Endometrium (tissue), 2 donors: ENCODE data around the gene GMDS.

ENCODE experiments used
- FAIRE-seq: peaks from 2 replicates; lab custom pipeline; 2012; peaks lifted over from hg19 to GRCh38; lab: Jason Lieb, UNC
- donor health status: control.
- donor health status: control.

The GMDS gene

DNA sequence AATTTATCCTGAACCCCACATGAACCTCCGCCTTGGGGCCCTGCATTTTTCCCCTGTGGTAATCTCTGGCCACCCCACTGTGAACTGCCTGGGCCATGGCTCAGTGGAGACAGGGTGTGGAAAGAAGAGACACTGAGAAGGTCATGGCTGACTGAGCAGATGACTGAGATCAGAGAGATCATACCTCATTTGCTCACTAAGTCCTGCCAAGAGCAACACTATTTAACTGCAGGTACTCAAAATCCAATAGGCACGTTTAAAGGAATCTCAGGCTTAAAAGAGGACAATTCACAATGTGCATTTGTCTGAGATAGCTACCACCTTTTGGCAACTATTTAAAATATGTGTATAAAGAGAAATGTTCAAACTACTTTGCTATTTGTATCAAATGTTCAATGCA lies 305.0 kb downstream of the GMDS start:
- no peak for FAIRE-seq

DNA sequence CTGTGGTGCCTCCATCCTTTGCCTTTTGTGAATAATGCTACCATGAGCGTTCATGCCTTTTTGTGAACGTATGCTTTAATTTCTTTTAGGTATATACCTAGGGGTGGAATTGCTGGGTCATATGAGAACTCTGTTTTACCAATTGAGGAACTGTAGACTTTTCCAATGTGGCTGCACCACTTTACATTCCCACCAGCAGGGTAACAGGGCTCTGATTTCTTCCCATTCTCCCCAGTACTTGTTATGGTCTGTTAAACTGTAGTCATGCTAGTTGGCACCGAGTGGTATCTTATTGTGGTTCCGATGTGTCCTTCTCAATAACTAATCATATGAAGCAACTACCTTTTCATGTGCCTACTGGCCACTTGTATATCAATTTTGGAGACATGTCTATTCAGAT lies 312.1 kb downstream of the GMDS start:
- FAIRE-seq: no peak

DNA sequence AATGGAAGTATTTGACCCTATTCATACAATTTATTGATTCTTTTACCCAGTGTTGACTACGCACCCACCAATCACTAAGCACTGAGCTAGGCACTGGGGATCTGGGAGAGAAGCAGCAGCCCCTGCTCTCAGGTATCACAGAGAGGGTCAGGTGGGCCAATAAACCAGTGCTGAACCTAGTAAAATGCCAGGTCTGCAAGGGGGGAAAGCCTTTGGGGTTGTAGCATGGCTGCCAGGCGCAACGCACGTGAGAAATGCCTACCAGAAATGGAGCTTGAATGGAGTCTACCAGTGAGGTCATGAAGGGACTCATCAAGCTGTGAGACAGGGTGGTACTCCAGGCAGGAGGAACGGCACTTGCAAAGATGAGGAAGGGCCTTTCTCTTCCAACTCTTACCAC lies 313.6 kb downstream of the GMDS start:
- FAIRE-seq: no peak

DNA sequence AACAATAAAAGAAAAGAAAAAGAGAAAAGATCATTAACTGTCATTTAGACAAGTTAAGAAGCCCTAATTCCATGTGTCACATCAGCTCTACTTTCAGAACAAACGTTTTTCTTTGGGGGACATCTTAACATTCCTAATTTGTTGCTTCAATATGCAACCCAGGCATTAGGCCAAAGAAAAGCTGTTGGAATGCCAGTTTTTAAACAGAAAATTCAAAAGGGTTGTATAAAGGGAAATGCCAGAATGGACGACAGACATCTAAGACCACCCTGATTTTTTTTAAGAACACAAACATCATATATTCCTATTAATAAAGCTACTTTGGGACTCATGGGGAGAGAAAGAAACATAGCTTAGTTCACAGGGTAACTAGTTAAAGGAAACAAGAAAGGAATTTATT lies 315.0 kb downstream of the GMDS start:
- FAIRE-seq: no peak

DNA sequence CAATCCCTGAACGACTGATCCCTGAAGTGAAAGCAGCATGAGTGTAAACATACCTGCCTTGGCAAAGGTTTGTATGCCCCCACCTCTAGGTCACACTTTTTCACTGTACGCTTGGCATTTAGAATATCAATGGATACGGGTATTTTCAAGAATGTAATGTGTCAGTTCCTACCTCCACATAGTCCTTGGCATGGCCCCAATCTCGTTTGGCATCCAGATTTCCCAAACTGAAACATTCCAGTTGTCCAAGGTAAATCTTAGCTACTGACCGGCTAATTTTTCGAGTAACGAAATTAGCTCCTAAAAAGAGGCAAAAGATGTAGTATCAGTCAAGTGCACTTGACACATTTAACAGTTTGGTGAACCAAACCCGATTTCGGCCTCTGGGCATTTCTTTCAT lies 315.5 kb downstream of the GMDS start:
- no peak for FAIRE-seq

DNA sequence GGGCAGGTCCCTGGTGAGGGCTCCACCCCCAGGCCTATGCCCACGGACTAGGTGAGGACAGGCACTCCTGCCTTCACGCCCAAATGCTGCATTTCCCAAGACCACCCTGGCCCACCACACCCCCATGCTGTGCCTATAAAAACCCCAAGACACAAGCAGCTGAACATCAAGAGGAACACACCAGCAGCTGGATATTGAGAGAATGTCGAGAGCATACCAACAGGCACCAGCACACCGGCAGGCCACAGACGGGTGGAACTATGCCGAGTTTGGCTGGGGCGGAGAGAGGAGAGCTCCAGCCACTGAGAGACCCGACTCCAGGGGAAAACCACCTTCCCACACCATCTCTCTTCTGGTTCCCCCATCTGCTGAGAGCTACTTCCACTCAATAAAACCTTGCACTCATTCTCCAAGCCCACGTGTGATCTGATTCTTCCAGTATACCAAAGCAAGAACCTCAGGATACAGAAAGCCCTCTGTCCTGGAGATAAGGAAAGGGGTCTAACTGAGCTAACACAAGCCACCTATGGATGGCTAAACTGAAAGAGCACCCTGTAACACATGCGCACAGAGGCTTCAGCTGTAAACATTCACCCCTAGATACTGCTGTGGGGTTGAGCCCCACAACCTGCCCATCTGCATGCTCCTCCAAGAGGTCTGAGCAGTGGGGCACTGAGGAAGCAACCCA lies 319.5 kb downstream of the GMDS start:
- FAIRE-seq: no peak

DNA sequence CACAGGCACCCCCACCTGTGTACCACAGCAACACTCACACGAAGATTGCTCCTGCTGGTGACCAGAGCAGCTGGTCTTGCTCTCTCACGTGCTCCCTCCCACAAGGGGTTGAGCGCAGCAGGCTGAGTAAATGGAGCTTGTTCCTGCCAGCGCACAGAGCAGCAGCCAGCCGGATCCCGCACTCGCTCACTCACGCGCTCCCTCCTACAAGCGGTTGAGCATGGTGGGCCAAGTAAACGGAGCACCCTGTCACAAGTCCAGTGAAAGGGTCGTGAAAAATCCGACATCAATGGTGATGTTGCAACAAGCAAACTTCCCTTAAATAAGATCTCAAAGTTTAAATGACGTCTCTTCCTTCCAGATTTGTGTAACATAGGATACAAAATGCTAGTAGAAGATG lies 322.0 kb downstream of the GMDS start:
- FAIRE-seq: no peak

DNA sequence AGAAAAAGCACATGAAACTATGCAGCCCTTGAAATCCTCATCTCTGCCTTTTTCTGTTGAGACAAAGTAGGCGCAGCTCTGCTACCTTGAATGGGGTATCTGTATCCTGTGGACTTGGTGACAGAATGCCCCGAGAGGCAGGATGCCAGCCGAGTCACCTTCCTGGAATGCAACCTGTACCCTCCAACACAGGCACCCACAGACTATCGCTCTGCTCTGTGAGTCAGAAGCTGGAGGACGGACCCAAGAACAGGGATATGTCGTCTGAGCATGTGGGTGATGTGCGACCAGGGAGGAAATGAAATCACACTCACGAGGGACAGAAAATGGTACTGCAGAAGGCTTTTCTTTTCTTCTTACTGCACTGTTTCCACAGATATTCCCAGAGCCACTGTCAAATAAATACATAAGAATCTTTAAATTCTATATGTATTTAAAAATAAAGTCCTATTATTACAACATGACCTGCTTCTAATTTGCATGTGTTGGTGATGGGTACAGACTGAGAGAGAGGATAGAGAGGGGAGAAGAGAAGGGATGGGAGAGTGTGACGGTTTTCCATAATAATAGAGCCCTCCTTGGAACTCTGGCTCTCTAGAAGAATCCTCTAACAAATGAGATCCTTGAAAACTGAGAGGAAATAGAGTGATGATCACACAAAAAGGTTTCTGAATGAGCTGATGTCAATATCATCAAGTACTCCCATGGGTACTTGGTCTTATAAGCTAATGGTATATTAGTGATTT lies 327.6 kb downstream of the GMDS start:
- FAIRE-seq: no peak

DNA sequence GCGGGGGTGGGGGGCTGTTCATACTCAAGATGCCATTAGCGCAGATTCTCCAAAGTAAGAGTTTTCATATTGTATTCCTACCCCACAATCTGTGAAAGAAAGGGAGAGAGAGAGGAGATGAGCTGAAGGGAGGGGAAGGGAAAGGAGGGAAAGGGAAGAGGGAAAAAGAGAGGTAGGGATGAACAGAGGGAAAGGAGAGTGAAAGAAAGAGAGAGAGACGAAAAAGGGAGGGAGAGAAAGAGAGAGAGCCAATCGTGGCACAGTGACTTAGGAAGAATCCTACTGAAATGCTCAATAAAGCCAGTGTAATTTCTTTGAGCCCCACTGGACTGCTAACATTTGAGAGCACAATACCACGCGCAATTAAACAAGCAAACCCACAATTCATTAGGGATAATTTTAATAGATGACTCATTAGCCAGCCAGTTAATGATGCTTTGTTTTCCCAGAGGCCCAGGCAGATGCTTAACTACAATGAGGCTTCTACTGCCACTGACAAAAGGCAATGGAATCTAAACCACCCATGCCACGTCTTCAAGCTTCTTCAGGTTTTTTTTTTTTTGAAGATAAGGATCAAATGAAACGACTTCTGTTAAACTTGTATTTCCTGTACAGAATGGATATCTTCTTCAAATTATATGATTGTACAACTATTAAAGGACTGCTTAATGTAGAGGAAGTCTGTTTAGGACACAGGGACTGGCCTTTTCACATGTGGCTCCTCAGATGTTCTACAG lies 328.9 kb downstream of the GMDS start:
- FAIRE-seq: no peak

DNA sequence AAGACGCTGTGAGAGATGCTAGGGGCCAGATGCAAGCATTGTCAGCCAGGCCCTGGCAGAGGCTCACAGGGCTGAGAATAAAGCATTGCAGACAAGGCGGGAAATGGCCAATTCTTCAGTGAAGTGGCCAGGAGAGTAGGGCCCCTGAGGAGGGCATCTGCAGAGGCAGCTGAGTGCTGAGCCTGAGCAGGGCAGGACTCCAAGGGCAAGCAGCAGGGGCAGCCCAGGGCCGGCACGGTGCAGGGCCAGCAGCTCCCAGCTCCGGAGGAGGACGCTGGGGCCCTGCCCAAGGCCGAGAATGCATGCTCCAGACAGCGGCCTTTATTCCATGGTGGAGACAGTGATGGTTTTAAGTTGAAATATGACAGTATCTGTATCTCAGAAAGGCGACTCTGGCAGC lies 330.2 kb downstream of the GMDS start:
- FAIRE-seq: no peak

DNA sequence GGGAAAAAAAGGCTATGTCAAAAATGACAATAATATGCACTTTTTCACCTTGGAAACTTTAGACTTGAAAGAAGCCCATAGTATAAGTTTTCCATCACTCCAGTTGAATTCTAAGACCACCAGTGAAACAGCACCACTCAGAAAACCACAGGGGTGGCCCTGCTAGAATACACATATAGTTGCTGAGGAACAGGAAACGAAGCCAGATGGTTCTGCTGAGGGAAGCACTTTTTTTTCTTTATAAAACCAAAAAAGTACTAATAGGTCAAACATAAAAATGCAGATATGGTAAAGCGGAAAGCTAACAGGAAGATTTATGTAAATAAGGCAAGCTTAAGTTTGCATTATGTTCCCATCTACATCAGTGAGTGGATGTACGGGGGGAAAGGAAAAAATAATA lies 331.8 kb downstream of the GMDS start:
- no peak for FAIRE-seq

DNA sequence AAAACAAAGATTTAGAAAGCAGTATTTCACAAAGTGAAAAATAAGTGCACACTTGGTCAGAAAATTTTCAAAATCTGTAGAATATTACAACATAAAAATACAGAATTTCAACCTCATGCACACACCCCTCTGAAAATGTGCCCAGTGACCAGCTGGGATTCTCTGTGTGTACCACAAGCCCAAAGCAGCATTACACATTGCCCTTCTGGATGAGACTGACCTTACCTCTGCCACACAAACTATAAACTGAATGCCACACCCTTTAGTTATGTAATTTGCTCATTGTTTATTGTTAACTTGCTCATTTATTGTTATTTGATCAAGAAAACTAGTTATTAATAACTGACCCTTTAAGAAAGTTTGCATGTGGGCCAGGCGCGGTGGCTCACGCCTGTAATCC lies 332.7 kb downstream of the GMDS start:
- no peak for FAIRE-seq

DNA sequence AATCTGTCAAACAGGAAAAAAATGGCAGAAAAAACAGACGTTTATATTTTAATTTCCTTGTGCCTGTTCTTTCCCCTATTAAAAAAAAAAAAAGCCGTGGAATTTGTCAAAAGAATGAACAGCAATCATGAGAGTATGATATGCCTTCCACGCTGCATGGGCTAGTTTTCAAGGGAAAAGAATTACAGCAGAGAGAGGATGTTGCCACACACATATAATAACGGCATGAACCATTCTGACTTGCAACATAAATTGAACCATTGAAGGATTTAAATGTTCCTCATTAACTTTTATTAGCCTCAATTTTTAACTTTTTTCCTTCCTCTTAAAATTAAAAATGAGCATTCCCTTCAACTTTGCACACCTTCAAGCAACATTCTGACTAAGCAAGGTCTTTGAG lies 333.9 kb downstream of the GMDS start:
- FAIRE-seq: no peak

DNA sequence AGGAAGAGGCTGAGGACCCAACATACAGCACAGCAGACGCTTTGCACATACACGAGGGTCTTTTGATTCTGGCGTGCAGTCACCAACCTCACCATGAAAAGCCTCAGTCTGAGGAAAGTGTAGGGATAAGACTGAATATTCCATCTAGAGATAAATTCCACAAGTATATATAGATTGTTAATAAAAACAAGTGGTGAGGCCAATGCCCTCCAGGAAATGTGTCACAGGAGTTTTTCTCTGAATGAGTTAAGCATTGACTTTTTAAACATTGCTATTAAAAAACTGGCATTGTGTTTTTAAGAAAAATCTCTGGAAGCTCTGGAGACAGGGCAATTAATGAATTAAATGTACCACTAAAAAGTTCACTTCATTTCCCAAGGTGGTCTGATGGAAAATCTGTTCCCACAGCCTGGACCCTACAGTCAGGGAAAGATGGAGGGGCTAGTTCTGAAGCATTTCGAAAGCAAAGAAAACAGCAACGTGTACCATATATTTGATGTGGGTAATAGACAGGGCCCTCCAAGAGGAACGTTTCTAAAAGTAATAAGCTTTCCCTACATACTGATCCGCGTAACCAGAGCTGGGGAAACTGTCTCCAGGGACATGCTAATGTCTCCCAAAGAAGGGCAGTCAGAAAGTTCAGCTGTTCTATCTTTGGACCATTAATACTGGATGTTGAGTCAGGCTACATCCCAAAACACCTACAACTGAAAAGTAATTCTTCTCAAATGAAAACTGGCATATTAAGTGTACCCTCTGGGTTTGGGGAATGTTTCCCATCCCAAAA lies 334.6 kb downstream of the GMDS start:
- FAIRE-seq: no peak

DNA sequence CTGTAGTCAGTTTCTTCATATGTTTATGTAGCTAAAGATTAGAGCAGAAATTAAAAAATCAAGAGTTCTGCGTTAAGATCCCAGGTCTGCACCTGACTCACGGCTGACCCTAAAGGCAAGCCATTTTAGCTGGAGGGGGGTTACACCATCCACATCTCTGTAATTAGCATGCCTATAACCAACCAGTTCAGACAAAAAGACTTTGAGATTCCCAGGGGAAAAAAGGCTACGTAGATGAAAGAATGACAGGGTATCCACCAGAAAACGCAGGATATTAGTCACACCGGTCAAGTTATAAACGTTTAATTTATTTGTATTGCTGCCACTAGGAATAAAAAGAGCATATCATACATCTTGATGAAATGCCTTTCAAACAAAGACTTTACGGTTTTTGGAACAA lies 336.6 kb downstream of the GMDS start:
- FAIRE-seq: no peak

DNA sequence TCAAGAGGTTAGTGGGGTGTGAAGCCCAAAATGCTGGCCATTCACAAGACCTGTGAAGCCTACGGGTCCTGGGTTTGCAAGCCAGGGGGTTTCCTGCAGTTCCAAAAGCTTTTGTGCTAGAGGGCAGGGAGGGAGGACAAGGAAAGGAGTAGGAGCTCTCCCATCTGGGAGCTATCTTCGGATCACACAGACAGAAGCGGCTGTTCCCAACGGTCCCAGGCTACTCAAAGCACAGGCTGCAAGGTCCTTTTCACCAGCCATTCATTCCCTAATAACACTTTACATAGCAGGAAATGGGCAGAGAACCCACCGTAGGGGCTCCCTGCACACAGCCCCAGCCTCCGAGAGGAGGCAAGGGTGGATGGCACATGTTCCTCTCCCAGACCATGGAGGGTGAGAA lies 338.8 kb downstream of the GMDS start:
- FAIRE-seq: no peak

DNA sequence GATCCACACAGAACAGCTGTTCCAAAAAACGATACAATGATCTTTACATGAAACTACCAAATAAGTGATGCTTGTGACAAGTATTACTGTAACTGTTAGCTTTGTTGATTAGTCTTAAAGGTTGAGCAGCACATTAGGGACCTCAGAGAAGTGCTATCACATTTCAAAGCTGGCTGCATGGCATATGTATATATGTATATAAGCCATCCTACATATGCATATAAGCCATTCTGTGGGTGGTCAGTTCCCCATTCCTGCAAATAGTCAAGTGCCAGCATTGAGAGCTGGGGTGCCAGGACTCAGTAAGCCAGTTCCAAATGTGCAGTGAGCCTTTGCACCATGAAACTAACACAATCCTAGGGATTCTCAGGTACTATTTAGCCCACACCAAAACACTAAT lies 339.4 kb downstream of the GMDS start:
- no peak for FAIRE-seq

DNA sequence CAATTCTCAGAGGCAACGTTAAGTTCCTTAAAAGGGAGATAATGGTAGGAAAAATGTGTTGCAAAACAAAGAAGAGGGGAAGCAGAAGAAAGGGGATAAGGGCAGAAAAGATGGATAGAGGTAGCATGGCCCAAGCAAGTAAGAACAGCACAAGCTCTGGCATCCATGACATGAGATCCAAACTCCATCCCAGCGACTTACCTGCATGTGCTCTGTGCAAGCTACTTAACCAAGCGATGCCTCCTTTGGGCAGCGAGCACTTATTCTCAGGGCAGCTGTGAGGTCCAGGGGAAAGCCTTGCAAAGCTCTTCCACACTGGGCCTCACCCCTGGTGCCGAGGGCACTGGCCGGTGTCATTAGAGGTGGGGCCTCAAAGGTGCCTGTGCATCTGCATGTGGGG lies 340.5 kb downstream of the GMDS start:
- FAIRE-seq: no peak

DNA sequence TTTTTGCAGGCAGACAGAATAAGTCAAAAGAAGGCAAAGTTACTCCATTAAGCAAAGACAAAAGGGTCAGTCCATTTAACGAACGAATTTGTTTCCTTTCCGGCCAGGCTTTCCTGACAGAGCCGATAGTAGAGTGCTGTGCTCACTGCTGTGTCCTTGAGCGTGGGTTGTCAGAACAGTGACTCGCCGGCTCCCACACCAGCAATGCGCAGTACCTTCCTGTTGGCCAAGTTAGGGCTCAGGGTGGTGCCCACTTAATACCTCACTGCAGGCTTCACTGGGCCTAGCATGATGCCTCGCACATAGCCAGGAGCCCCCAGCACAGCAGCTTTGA lies 341.0 kb downstream of the GMDS start:
- no peak for FAIRE-seq

DNA sequence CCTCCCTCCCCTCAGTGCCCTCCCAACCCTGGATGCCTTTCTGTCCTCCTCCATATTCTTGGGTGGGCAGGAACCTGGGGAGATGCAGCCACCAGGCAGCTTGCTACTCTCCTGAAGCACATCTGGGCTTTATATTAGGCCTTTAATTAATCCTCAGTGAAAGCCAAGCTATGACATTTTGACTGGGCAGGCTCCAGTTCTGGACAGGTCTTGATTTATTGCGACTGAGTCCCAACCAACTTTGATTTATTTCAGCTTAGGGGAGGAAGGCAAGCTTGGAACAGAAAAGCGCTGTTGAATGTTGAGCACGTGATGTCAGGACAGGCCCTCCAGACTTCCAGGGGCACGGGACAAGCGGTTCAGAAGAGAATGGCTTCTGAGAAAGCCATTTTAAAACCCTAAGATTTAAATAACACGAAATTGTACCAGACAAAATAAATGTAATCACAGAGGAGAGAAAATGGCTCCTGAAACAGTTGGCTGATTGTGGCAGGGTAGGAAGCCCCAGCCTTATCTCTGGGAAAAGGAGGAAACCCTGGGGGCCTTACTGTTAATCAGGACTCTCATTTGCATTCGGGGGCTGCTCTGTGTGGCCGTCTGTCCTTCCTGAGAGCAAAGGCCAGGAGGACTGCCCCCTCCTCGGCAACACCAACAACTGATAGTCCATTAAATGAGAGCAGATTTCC lies 341.5 kb downstream of the GMDS start:
- no peak for FAIRE-seq

DNA sequence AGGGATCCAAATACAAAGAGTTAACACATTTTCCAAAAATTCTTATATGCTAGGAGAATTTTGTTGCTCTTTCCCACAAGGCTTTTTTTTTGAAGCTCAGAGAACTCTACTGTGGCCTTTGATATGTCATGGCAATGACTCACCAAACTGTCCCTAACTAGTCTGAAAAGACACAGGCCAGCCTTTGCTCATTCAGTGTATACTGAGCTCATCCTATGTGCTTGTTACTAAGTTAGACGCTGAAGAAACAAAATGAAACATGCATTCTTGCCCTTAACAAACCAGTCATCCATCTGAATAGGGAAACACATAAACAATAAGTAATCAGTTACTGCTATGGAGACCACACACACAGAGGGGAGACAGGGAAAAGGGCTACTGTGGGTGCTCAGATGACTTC lies 343.8 kb downstream of the GMDS start:
- no peak for FAIRE-seq

DNA sequence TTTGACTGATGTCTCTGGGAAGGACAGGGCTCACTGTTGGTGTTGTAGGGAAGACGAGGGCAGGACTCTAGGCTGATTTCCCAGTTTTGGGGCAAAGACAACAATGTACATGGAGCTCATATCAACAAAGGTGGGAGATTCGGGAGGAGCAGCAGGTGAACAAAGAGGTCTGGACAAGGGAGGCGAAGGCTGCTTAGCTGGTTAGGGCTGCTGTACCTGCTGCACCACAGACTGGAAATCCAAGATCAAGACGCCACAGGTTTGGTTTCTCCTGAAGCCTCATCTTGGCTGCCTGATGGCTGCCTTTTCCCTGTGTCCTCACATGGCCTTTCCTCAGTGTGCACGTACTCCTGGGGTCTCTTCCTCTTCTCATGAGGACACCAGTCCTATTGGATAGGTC lies 348.5 kb downstream of the GMDS start:
- no peak for FAIRE-seq
